ENCODE results near the gene ADCY10. TPM values are rescaled to one million over a fixed set of nuclear protein-coding genes. Genes with fewer than 3 reads are reported as not detected.
"Not testable (repeated sequence)": the region's sequence is repeated elsewhere in the genome, so short reads cannot be mapped to it uniquely, and the experiment has no call there.

ADCY10 gene
- total RNA-seq, 2 donors from 2014 or later = 0.99 to 1.4 TPM

DNA sequence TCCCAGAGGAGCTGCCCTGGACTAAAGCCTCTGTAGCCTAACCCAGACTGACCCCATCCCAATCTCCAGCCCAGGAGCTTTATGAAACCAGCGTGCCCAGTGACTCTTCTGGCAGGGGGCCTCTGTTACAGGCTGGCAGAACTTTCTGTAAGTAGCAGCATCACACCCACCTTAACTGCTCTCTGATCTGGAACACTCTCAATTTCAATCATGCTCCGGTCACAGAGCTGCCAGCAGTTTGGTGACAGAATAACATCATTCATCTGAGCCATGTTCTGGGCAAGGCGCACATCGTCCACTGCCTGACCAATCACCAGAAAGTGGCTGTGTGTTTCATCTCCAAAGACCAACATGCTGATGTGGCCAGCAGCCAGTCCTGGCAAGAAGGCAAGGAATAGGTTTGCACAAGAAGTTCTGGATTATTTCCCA, 14.7 kb downstream of the ADCY10 start:
- no peak for DNase-seq
- ATAC-seq = no peak
- H3K9me3 ChIP-seq (ENCODE audit: control insufficient read depth, low read length, poor library complexity, severe bottlenecking) = no peaks in the 10 kb centered on the region
- Mint-ChIP-seq H3K4me3 (no peak overlapping the region), H3K4me1 (peaks cover 2% of the 10 kb centered on the region), H3K36me3 (ENCODE audit: low read depth) (peaks cover 4% of the 10 kb centered on the region), H3K27me3 (peaks cover 8% of the 10 kb centered on the region), H3K27ac (no peak overlapping the region)

DNA sequence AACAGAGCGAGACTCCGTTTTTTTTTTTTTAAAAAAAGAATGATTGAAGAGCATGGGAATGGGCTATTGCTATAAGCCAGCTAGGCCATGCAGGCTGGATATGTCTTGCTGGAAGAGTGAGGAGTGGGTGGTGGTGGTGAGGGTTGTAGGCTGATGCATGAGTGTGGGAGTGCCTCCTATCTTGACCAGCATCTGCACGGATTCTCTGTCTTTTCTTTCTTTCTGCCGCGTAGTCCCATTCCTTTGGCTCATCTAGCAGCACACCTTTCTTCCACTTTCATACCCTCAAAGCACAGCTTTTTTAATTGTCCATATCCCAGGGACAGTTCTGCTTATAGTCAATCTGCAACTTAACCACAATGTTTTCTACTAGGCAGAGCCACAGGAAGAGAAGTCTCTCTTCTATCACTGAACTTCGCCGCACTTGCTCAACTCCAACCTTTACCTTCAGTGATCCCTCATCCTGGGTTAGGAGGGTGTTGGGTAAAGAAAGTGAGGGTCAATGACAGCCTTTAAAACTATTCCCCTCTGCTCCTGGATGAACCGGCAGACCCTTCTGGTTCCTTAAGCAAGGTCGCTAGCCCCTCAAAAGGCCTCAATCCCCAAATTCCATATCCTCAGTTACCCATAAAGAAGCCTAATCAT, 15.2 kb downstream of the ADCY10 start:
- ATAC-seq (no peak), DNase-seq (no peak)
- peaks cover 4% of the 10 kb centered on the region for H3K36me3 Mint-ChIP-seq (ENCODE audit: low read depth)
- peaks cover 2% of the 10 kb centered on the region for H3K4me1 Mint-ChIP-seq
- no peaks in the 10 kb centered on the region for H3K9me3 ChIP-seq (ENCODE audit: control insufficient read depth, low read length, poor library complexity, severe bottlenecking)
- no peak overlapping the region for H3K27ac Mint-ChIP-seq
- H3K27me3 Mint-ChIP-seq = peaks cover 8% of the 10 kb centered on the region
- H3K4me3 Mint-ChIP-seq = no peak overlapping the region

DNA sequence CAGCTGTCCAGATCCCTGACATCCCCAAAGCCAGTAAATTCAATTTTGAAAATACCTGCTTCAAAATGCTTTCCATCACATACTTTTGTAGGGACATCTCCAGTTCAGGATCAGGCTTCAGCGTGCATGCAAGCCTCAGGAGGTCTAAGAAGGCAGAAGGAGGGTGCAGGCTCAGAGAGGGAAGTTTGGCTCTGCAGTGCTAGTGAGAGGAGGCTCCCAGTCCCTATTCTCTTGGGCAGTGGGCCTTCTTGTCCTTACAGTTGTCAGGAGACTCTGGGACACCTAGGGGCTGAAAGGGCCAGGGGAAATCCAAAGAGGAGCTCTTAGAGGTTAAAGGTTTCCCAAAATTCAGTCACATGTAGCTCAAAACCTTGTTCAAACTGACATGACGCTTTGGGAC, 20.1 kb downstream of the ADCY10 start:
- no peak for ATAC-seq
- no peaks in the 10 kb centered on the region for H3K9me3 ChIP-seq (ENCODE audit: control insufficient read depth, low read length, poor library complexity, severe bottlenecking)
- H3K4me1 Mint-ChIP-seq = no peaks in the 10 kb centered on the region
- peaks cover 21% of the 10 kb centered on the region for H3K27me3 Mint-ChIP-seq
- peaks cover 4% of the 10 kb centered on the region for H3K36me3 Mint-ChIP-seq (ENCODE audit: low read depth)
- H3K27ac Mint-ChIP-seq = no peak overlapping the region
- no peak overlapping the region for H3K4me3 Mint-ChIP-seq
- DNase-seq = no peak

DNA sequence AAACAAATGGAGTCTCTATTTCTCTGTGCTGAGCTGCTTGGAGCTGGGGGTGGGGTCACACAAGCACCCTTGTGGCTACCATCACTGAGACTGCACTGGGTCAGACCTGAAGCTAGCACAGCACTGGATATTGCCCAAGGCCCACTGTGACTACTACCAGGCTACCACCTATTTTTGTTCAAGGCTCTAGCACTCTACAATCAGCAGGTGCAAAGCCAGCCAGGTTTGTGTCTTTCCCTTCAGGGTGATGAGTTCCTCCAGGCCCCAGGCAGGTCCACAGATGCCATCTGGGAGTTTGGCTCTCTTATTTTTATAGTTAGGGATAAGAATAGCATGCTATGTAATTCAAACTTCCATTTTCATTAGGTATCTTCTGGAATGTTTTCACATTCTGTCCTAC, 23.5 kb downstream of the ADCY10 start:
- Mint-ChIP-seq H3K4me1 (no peaks in the 10 kb centered on the region), H3K36me3 (ENCODE audit: low read depth) (peaks cover 2% of the 10 kb centered on the region), H3K27ac (no peak overlapping the region), H3K4me3 (no peak overlapping the region), H3K27me3 (peaks cover 13% of the 10 kb centered on the region)
- ATAC-seq = no peak
- DNase-seq = no peak
- no peaks in the 10 kb centered on the region for H3K9me3 ChIP-seq (ENCODE audit: control insufficient read depth, low read length, poor library complexity, severe bottlenecking)

DNA sequence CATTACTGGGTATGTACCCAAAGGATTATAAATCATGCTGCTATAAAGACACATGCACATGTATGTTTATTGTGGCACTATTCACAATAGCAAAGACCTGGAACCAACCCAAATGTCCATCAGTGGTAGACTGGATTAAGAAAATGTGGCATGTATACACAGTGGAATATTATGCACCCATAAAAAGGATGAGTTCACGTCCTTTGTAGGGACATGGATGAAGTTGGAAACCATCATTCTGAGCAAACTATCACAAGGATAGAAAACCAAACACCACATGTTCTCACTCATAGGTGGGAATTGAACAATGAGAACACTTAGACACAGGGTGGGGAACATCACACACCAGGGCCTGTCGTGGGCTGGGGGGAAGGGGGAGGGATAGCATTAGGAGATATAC, 26.7 kb downstream of the ADCY10 start:
- not testable (repeated sequence) for H3K4me1 Mint-ChIP-seq; H3K36me3 Mint-ChIP-seq (ENCODE audit: low read depth); H3K9me3 ChIP-seq (ENCODE audit: control insufficient read depth, low read length, poor library complexity, severe bottlenecking); ATAC-seq; H3K27ac Mint-ChIP-seq; H3K4me3 Mint-ChIP-seq; DNase-seq; H3K27me3 Mint-ChIP-seq

DNA sequence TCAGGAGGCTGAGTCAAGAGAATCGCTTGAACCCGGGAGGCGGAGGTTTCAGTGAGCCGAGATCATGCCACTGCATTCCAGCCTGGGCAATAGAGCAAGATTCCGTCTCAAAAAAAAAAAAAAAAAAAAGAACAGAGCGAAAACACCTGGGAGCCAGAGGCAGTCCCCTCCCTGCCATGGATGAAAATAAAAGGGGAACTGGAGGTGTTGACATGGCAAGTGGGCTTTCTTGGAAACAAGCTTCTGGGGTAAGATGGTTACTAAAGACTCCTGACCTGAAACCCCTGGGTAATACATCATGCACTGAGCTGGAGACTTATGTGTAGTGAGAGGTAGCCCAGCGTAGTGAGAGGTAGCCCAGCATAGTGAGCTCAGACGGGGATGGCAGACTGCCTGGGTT, 31.6 kb downstream of the ADCY10 start:
- Mint-ChIP-seq H3K4me1 (no peaks in the 10 kb centered on the region), H3K4me3 (no peak overlapping the region)

DNA sequence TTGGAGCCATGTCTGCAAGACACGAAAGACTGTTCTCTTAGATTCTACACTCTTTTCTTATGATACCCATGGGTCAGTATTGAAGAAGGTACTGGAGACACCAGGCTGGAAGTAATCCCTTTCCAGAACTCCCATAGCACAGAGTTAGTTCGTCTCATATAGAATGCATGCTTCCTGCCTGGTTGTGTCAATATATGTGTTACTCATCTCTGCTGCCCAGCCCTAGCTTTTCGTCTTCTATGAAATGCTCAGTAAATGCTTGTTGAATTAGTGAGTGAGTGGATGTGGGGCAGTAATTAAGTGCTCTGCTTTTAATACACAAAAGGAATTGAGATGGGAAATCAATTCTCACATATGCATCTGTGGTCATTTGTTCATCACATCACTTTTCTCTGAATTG, 32.1 kb downstream of the ADCY10 start:
- Mint-ChIP-seq H3K36me3 (ENCODE audit: low read depth) (no peaks in the 10 kb centered on the region), H3K4me3 (no peak overlapping the region), H3K27ac (no peak overlapping the region), H3K4me1 (no peaks in the 10 kb centered on the region), H3K27me3 (peaks cover 9% of the 10 kb centered on the region)
- ATAC-seq (no peak), DNase-seq (no peak)
- no peaks in the 10 kb centered on the region for H3K9me3 ChIP-seq (ENCODE audit: control insufficient read depth, low read length, poor library complexity, severe bottlenecking)

More for the DNA sequence above, 31.6 kb downstream of the ADCY10 start:
- no peak overlapping the region for H3K27ac Mint-ChIP-seq
- H3K27me3 Mint-ChIP-seq = peaks cover 9% of the 10 kb centered on the region
- H3K9me3 ChIP-seq (ENCODE audit: control insufficient read depth, low read length, poor library complexity, severe bottlenecking) = no peaks in the 10 kb centered on the region
- DNase-seq (no peak), ATAC-seq (no peak)
- no peaks in the 10 kb centered on the region for H3K36me3 Mint-ChIP-seq (ENCODE audit: low read depth)

DNA sequence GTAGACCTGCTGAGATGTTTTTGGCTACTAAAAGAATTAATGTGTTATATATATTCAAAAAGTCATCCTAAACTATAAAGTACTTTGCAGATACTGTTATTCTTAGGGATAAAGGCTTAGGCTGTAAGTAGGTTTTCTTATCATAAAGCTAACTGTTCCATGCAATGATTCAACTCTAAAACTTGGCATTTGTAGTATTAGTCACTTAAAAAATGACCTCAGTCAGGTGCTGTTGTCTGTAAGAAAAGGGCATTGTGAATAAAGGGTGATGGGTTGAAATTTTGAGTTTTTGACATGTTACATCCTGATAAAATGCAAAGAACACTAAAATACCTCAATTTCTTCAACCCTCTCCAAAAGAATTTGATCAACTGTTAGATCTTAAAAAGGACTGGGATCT, 32.9 kb downstream of the ADCY10 start:
- H3K27me3 Mint-ChIP-seq = peaks cover 9% of the 10 kb centered on the region
- no peak overlapping the region for H3K27ac Mint-ChIP-seq
- no peaks in the 10 kb centered on the region for H3K4me1 Mint-ChIP-seq
- no peak for ATAC-seq
- H3K36me3 Mint-ChIP-seq (ENCODE audit: low read depth) = no peaks in the 10 kb centered on the region
- no peak overlapping the region for H3K4me3 Mint-ChIP-seq
- no peaks in the 10 kb centered on the region for H3K9me3 ChIP-seq (ENCODE audit: control insufficient read depth, low read length, poor library complexity, severe bottlenecking)
- DNase-seq = no peak

DNA sequence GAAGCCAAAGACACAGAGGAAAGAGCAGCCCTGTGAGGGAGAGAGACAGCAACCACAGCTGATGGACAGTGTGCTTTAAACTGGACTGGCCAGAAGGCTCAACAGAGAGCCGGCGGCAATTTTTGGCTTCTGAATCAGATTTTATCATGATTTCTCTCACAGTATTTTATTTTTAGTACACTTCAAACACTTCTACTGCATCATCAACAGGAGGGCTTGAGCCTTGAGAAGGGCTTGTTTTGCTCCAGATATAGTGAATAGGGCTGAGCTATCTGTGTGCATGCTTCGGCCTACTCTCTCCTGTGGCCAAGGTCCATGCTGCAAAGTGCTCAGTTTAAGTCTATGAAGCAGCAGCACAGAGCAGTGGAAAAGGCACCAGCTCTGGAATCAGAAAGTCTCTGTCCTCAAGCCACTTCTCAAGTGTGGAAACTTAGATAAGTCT, 33.3 kb downstream of the ADCY10 start:
- DNase-seq = no peak
- H3K27ac Mint-ChIP-seq = no peak overlapping the region

DNA sequence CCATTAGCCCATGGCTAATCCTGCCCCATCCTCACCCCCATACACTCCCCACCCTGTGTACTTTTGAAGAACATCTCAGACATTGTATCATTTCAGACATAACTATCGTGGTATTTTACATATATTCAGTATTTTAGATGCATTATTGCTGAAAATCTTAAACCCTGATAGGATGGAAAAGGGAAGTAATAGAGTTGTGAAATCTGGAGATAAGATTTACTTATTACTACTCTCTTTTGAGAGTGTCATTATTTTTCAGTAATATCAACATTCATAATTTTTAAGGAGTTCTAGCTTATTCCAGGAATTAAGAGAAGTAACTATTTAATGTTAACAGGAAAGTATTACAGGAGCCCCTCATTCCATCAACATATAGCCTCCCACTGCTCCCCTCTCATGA, 34.4 kb downstream of the ADCY10 start:
- no peak overlapping the region for H3K27ac Mint-ChIP-seq
- DNase-seq (no peak), ATAC-seq (no peak)
- no peaks in the 10 kb centered on the region for H3K4me1 Mint-ChIP-seq
- H3K27me3 Mint-ChIP-seq = peaks cover 9% of the 10 kb centered on the region
- H3K4me3 Mint-ChIP-seq = no peak overlapping the region
- H3K36me3 Mint-ChIP-seq (ENCODE audit: low read depth) = no peaks in the 10 kb centered on the region
- no peaks in the 10 kb centered on the region for H3K9me3 ChIP-seq (ENCODE audit: control insufficient read depth, low read length, poor library complexity, severe bottlenecking)

More for the DNA sequence above, 33.3 kb downstream of the ADCY10 start:
- no peaks in the 10 kb centered on the region for H3K4me1 Mint-ChIP-seq
- H3K9me3 ChIP-seq (ENCODE audit: control insufficient read depth, low read length, poor library complexity, severe bottlenecking) = no peaks in the 10 kb centered on the region
- H3K36me3 Mint-ChIP-seq (ENCODE audit: low read depth) = no peaks in the 10 kb centered on the region
- no peak for ATAC-seq
- H3K4me3 Mint-ChIP-seq = no peak overlapping the region
- H3K27me3 Mint-ChIP-seq = peaks cover 9% of the 10 kb centered on the region

DNA sequence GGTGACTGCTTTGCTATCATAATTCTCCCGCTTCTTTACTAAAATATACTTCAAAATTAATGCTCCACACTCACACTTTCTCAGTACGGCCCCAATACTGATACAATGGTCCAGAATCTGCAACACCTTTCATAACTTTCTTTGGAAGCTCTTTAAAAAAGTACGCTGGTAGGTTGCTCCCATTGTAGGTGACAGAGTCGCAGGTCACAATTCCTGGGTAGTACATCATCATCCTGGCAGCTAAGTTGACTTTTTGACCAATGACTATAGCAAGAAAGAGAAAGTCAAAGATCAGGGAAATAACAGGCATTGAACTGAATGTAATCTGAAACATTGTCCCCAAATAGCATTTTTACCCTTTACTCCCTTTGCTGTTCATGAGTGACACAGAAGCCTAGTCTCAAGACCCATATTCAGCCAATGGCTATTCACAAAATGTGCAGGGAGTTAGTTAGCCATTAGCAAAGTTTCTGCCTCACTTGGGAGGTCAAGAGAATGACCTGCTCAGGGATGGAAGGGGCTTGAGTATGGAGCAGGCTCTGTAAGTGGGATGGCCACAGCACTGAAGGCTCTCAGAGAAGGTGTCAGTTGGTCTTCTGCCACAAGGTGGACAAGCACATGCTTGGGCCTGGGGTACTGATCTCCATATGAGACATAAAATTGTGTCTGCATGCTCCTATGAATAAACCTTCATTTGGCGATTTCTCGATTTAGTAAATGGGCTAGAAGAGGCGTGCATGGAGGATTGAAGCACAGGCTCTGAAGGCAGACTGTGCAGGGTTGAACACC, 35.4 kb downstream of the ADCY10 start:
- H3K9me3 ChIP-seq (ENCODE audit: control insufficient read depth, low read length, poor library complexity, severe bottlenecking) = no peaks in the 10 kb centered on the region
- Mint-ChIP-seq H3K36me3 (ENCODE audit: low read depth) (no peaks in the 10 kb centered on the region), H3K27ac (no peak overlapping the region), H3K4me1 (no peaks in the 10 kb centered on the region), H3K4me3 (no peak overlapping the region), H3K27me3 (peaks cover 9% of the 10 kb centered on the region)
- DNase-seq (no peak), ATAC-seq (no peak)

DNA sequence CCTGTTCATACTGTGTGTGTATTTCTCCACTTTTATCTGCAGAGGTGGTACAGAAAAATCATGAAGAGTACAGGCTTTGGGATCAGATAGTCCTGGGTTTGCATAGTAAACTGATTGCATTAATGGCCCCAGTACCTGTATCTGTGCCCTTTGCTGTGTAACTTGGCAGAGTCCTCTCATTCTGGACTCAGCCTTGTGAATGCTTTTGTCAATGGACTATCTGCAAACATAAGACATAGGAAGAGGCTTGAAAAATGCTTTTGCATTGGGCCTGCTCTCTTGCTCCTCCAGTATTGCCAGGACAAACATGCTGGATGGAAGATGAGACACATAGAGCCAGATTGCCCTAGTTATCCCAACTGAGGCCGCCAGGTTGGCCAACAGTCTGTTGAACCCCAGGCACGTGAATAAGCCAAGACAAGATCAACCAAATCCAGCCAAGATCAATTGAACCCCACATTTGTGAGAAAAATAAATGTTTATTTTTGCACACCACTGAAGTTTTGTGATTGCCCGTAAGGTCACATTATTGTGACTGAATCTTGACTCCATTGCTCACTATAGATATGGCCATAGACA, 37.2 kb downstream of the ADCY10 start:
- Mint-ChIP-seq H3K27me3 (peaks cover 9% of the 10 kb centered on the region), H3K36me3 (ENCODE audit: low read depth) (no peaks in the 10 kb centered on the region), H3K27ac (no peak overlapping the region), H3K4me1 (no peaks in the 10 kb centered on the region), H3K4me3 (no peak overlapping the region)
- ATAC-seq = no peak
- H3K9me3 ChIP-seq (ENCODE audit: control insufficient read depth, low read length, poor library complexity, severe bottlenecking) = no peaks in the 10 kb centered on the region
- no peak for DNase-seq

DNA sequence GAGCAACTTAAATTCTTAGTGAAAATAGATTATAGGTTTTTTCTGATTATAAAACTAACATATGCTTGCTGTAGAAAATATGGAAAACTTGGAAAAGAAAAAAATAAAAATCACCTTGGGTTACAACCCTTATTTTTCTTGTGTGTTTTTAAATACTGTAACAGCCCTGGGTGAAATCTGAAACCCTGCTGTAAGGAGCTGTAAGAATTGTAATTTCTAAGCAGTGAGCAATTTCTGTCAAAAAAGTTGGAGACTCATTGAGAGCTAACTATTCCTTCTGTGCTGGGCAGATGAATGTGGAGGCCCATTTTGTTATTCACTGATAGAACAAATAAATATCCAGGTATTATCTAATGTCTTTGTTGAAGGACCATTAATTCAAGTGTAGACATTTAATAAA, 42.6 kb downstream of the ADCY10 start:
- no peaks in the 10 kb centered on the region for H3K36me3 Mint-ChIP-seq (ENCODE audit: low read depth)
- no peak for DNase-seq
- H3K9me3 ChIP-seq (ENCODE audit: control insufficient read depth, low read length, poor library complexity, severe bottlenecking) = no peaks in the 10 kb centered on the region
- ATAC-seq = no peak
- no peaks in the 10 kb centered on the region for H3K27me3 Mint-ChIP-seq
- H3K27ac Mint-ChIP-seq = no peak overlapping the region
- H3K4me3 Mint-ChIP-seq = no peak overlapping the region
- no peaks in the 10 kb centered on the region for H3K4me1 Mint-ChIP-seq
